ENCODE measurements around the gene SRGAP3. TPM values are rescaled to one million over a fixed set of nuclear protein-coding genes. Genes with fewer than 3 reads are reported as not detected.

The SRGAP3 gene
- total and polyA plus RNA-seq, 4 donors: 1.2 to 32.8 (median 7.3) TPM

DNA sequence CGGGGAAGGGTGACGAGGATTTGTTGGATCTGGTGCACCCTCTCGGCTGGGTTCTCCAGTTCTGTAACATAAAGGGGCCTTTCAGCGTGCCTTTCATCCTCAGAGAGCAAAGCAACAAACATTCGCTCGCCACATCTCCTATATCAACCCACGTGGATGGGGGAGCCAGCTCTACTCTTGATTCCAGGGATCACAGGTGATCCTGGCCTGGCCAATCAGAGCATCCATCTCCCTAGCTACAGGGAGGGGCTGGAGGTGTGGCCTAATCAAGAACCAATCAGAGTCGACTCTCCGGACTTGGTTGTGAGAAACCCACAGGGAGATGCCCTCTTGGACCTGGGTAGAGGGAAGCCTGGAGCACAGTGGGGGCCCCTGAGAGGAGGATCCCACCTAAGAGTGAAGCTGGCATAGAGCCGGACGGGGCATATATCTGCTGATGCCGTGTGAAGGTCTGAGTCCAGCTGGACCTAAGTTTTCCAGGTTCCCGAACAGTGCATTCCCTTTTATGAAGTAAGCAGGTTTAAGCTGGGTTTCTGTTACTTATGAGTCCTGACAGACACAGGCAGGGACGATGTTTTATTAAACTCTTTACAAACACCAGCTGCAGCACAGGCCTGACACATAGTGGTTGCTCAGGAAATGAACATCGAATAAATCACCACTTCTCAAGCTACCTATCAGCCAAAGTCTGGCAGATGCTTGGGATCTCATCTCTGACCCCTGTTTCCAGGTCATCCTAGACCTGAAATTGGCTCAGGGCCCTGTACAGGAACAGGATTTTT lies 235.5 kb downstream of the SRGAP3 start:
- no peak for DNase-seq
- TF ChIP-seq, protein P1, sequence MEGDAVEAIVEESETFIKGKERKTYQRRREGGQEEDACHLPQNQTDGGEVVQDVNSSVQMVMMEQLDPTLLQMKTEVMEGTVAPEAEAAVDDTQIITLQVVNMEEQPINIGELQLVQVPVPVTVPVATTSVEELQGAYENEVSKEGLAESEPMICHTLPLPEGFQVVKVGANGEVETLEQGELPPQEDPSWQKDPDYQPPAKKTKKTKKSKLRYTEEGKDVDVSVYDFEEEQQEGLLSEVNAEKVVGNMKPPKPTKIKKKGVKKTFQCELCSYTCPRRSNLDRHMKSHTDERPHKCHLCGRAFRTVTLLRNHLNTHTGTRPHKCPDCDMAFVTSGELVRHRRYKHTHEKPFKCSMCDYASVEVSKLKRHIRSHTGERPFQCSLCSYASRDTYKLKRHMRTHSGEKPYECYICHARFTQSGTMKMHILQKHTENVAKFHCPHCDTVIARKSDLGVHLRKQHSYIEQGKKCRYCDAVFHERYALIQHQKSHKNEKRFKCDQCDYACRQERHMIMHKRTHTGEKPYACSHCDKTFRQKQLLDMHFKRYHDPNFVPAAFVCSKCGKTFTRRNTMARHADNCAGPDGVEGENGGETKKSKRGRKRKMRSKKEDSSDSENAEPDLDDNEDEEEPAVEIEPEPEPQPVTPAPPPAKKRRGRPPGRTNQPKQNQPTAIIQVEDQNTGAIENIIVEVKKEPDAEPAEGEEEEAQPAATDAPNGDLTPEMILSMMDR (IDR thresholded peaks at IDR 0.05; ENCODE audit: control extremely low read depth, extremely low read depth): no peak
- no peak overlapping the region for H3K27ac ChIP-seq (ENCODE audit: low read depth in 1 of 2, low read length in 1 of 2)
- no peaks in the 10 kb centered on the region for H3K27me3 ChIP-seq (ENCODE audit: control insufficient read depth in 3 of 3, insufficient read depth in 3 of 3, low read length in 2 of 3)
- WGBS, 2 donors: 91 to 92% methylated on average over 15 of the region's 15 CpGs
- no peaks in the 10 kb centered on the region for H3K9me3 ChIP-seq (ENCODE audit: control insufficient read depth in 4 of 4, insufficient read depth in 3 of 4, low read length in 3 of 4)
- no peak for ATAC-seq (ENCODE audit: insufficient read depth, low FRiP score)
- H3K9ac ChIP-seq (ENCODE audit: insufficient read depth in 1 of 2, low read length in 2 of 2): no peak overlapping the region
- peaks cover 0 to 2% (median 0%) of the 10 kb centered on the region in 5 donors for H3K4me1 ChIP-seq (ENCODE audit: control insufficient read depth in 5 of 5, insufficient read depth in 5 of 5, low read length in 5 of 5)
- H3K36me3 ChIP-seq (ENCODE audit: control insufficient read depth in 4 of 4, insufficient read depth in 4 of 4, low read length in 4 of 4): peaks cover 0 to 37% (median 18%) of the 10 kb centered on the region in 4 donors
- no peak overlapping the region for H3K4me3 ChIP-seq

DNA sequence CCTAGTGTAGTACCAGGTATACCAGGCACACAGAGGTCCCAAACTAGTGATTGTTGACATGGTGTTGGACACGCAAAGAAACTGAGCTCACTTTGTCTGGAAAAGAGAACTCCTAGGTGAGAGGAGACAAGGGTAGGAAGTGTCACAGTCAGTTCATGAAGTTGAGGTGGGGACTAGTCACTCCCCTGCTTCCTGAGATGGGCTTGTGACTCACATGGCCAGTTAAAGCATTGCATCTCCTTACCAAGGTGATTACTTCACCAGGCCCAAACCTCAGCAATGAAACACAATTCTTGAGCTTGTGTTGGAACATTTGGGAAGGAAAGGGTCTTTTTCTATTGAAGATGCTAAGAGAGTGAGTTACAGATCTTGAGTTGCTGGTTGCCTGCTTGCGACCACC lies 236.9 kb downstream of the SRGAP3 start:
- peaks cover 0 to 2% (median 0%) of the 10 kb centered on the region in 5 donors for H3K4me1 ChIP-seq (ENCODE audit: control insufficient read depth in 5 of 5, insufficient read depth in 5 of 5, low read length in 5 of 5)
- no peak overlapping the region for H3K27ac ChIP-seq (ENCODE audit: low read depth in 1 of 2, low read length in 1 of 2)
- TF ChIP-seq, protein P1 (IDR thresholded peaks at IDR 0.05; ENCODE audit: control extremely low read depth, extremely low read depth): no peak
- no peaks in the 10 kb centered on the region for H3K9me3 ChIP-seq (ENCODE audit: control insufficient read depth in 4 of 4, insufficient read depth in 3 of 4, low read length in 3 of 4)
- no peak overlapping the region for H3K9ac ChIP-seq (ENCODE audit: insufficient read depth in 1 of 2, low read length in 2 of 2)
- DNase-seq (no peak), ATAC-seq (ENCODE audit: insufficient read depth, low FRiP score) (no peak)
- peaks cover 0 to 42% (median 17%) of the 10 kb centered on the region in 4 donors for H3K36me3 ChIP-seq (ENCODE audit: control insufficient read depth in 4 of 4, insufficient read depth in 4 of 4, low read length in 4 of 4)
- no peak overlapping the region for H3K4me3 ChIP-seq
- no peaks in the 10 kb centered on the region for H3K27me3 ChIP-seq (ENCODE audit: control insufficient read depth in 3 of 3, insufficient read depth in 3 of 3, low read length in 2 of 3)
- 91 to 94% methylated on average over 2 of the region's 2 CpGs for WGBS, 2 donors

- Histone ChIP-seq H3K36me3 (ENCODE audit: control insufficient read depth in 4 of 4, insufficient read depth in 4 of 4, low read length in 4 of 4) (peaks cover 0 to 44% (median 16%) of the 10 kb centered on the region in 4 donors), H3K27ac (ENCODE audit: low read depth in 1 of 2, low read length in 1 of 2) (no peak overlapping the region), H3K9me3 (ENCODE audit: control insufficient read depth in 4 of 4, insufficient read depth in 3 of 4, low read length in 3 of 4) (no peaks in the 10 kb centered on the region), H3K9ac (ENCODE audit: insufficient read depth in 1 of 2, low read length in 2 of 2) (no peak overlapping the region), H3K4me1 (ENCODE audit: control insufficient read depth in 5 of 5, insufficient read depth in 5 of 5, low read length in 5 of 5) (peaks cover 0 to 2% (median 0%) of the 10 kb centered on the region in 5 donors), H3K27me3 (ENCODE audit: control insufficient read depth in 3 of 3, insufficient read depth in 3 of 3, low read length in 2 of 3) (no peaks in the 10 kb centered on the region), H3K4me3 (no peak overlapping the region)
- no peak for DNase-seq
- no peak for ATAC-seq (ENCODE audit: insufficient read depth, low FRiP score)
- WGBS, 2 donors: 93 to 96% methylated on average over 11 of the region's 11 CpGs
- TF ChIP-seq, protein P1 (IDR thresholded peaks at IDR 0.05; ENCODE audit: control extremely low read depth, extremely low read depth): no peak
Observed at GRCh38 chr3:9009976-9010545, 239.4 kb downstream of the SRGAP3 start.

Data from lung (tissue), 12 donors.